Loucy (cell line): ENCODE data around the gene HUWE1.

Experiments
- H2AFZ ChIP-seq: fragments of 200-600 bp; sonication (generic); 2 replicates; pipeline ENCODE4 v1.6.0; 2016; ENCODE audit warnings: antibody characterized with exemption, mild to moderate bottlenecking, low read length, moderate library complexity
- H3F3A ChIP-seq: fragments of 200-600 bp; 2 replicates; pipeline ENCODE4 v1.6.0; 2016; ENCODE audit warnings: antibody characterized with exemption, low read depth, mild to moderate bottlenecking
- H3K27me3 ChIP-seq: fragments of 200-600 bp; sonication (generic); 2 replicates; pipeline ENCODE4 v1.6.1; 2014; ENCODE audit warnings: low read length, mild to moderate bottlenecking; ENCODE audit not compliant: insufficient read depth, poor library complexity, severe bottlenecking
- H3K36me3 ChIP-seq: fragments of 200-600 bp; sonication (generic); 2 replicates; pipeline ENCODE4 v1.6.1; 2016; ENCODE audit warnings: low read length; ENCODE audit not compliant: insufficient read depth
- H3K4me1 ChIP-seq: fragments of 200-600 bp; sonication (generic); 2 replicates; pipeline ENCODE4 v1.5.1; 2014; ENCODE audit warnings: low read length, mild to moderate bottlenecking; ENCODE audit not compliant: insufficient read depth, poor library complexity, severe bottlenecking
- H3K4me2 ChIP-seq: fragments of 200-600 bp; sonication (generic); 2 replicates; pipeline ENCODE4 v1.6.0; 2014; ENCODE audit warnings: antibody characterized with exemption, low read length, low read depth, mild to moderate bottlenecking; ENCODE audit not compliant: poor library complexity, severe bottlenecking
- H3K4me3 ChIP-seq: fragments of 200-600 bp; sonication (generic); 2 replicates; pipeline ENCODE4 v1.5.1; 2014; ENCODE audit warnings: low read length, mild to moderate bottlenecking, mixed read lengths; ENCODE audit not compliant: poor library complexity, severe bottlenecking
- H3K79me2 ChIP-seq: fragments of 200-600 bp; sonication (generic); 2 replicates; pipeline ENCODE4 v1.6.1; 2014; ENCODE audit warnings: low read length; ENCODE audit not compliant: insufficient read depth
- H3K9ac ChIP-seq: fragments of 200-600 bp; sonication (generic); 2 replicates; pipeline ENCODE4 v1.6.0; 2014; ENCODE audit warnings: mild to moderate bottlenecking, low read depth, low read length, moderate library complexity; ENCODE audit not compliant: poor library complexity, severe bottlenecking
- H3K9me2 ChIP-seq: fragments of 200-600 bp; sonication (generic); replicated peaks from 2 replicates; pipeline ENCODE4 v1.6.1; 2016; ENCODE audit warnings: low read depth, low read length, mixed read lengths
- H3K9me3 ChIP-seq: fragments of 200-600 bp; sonication (generic); 2 replicates; pipeline ENCODE4 v1.6.1; 2014; ENCODE audit warnings: mild to moderate bottlenecking, antibody characterized with exemption, low read length, low read depth; ENCODE audit not compliant: insufficient read depth
- H4K20me1 ChIP-seq: fragments of 200-600 bp; sonication (generic); 2 replicates; pipeline ENCODE4 v1.6.0; 2014; ENCODE audit warnings: antibody characterized with exemption, low read length, mild to moderate bottlenecking; ENCODE audit not compliant: insufficient read depth, poor library complexity, severe bottlenecking
- CTCF ChIP-seq: fragments of 200-600 bp; sonication (generic); conservative IDR thresholded peaks from 2 replicates; pipeline ENCODE4 v1.5.1; 2014; ENCODE audit warnings: mild to moderate bottlenecking, antibody characterized with exemption, low read length
- EZH2phosphoT487 ChIP-seq: fragments of 200-600 bp; IDR thresholded peaks from 2 replicates; pipeline ENCODE4 v1.6.1; 2018; ENCODE audit warnings: antibody characterized with exemption, mild to moderate bottlenecking, moderate library complexity, borderline replicate concordance

The HUWE1 gene

GRCh38 chrX:53695946-53696549, 9.5 kb upstream of the HUWE1 start:
- Histone ChIP-seq H3K36me3 (no peaks in the 10 kb centered on the region), H3K79me2 (no peaks in the 10 kb centered on the region), H3K9me2 (no peaks in the 10 kb centered on the region), H3K4me2 (no peak overlapping the region), H3F3A (no peaks in the 10 kb centered on the region), H3K4me3 (no peak overlapping the region), H3K9ac (no peak overlapping the region), H2AFZ (no peak overlapping the region), H4K20me1 (no peaks in the 10 kb centered on the region), H3K4me1 (no peaks in the 10 kb centered on the region), H3K27me3 (no peaks in the 10 kb centered on the region), H3K9me3 (no peaks in the 10 kb centered on the region)
- TF ChIP-seq CTCF (no peak), EZH2phosphoT487 (no peak)

- no peaks in the 10 kb centered on the region for H3K36me3 ChIP-seq
These were observed 8.1 kb upstream of the HUWE1 start for GRCh38 chrX:53694642-53695041.

GRCh38 chrX:53688300-53688699, 1.8 kb upstream of the HUWE1 start:
- TF ChIP-seq CTCF: no peak
- no peak for TF ChIP-seq EZH2phosphoT487

More at GRCh38 chrX:53694642-53695041, 8.1 kb upstream of the HUWE1 start:
- no peaks in the 10 kb centered on the region for H3K9me3 ChIP-seq
- no peaks in the 10 kb centered on the region for H3K9me2 ChIP-seq
- no peak overlapping the region for H3K4me3 ChIP-seq
- no peak overlapping the region for H3K4me2 ChIP-seq
- no peaks in the 10 kb centered on the region for H3K4me1 ChIP-seq
- H2AFZ ChIP-seq: no peak overlapping the region
- TF ChIP-seq EZH2phosphoT487 (no peak), CTCF (no peak)
- no peak overlapping the region for H3K9ac ChIP-seq
- no peaks in the 10 kb centered on the region for H3K27me3 ChIP-seq
- H3K79me2 ChIP-seq: no peaks in the 10 kb centered on the region
- no peaks in the 10 kb centered on the region for H3F3A ChIP-seq
- no peaks in the 10 kb centered on the region for H4K20me1 ChIP-seq

More at GRCh38 chrX:53688300-53688699, 1.8 kb upstream of the HUWE1 start:
- H3K4me3 ChIP-seq: no peak overlapping the region
- no peaks in the 10 kb centered on the region for H3K27me3 ChIP-seq
- no peaks in the 10 kb centered on the region for H3K9me2 ChIP-seq
- H3K4me2 ChIP-seq: no peak overlapping the region
- peaks cover 2% of the 10 kb centered on the region for H4K20me1 ChIP-seq
- no peaks in the 10 kb centered on the region for H3K9me3 ChIP-seq
- peaks cover 9% of the 10 kb centered on the region for H3K4me1 ChIP-seq
- H3K36me3 ChIP-seq: no peaks in the 10 kb centered on the region
- H3K79me2 ChIP-seq: peaks cover 20% of the 10 kb centered on the region
- no peak overlapping the region for H3K9ac ChIP-seq
- H3F3A ChIP-seq: no peaks in the 10 kb centered on the region
- H2AFZ ChIP-seq: no peak overlapping the region
